HCT116 (cell line): ENCODE results near the gene FTO.

ENCODE experiments used
- EZH2 ChIP-seq: fragments of 200-600 bp; sonication (generic); IDR thresholded peaks from 2 replicates; pipeline ENCODE4 v1.6.1; 2017; ENCODE audit warnings: antibody characterized with exemption, mixed run types
- JUND ChIP-seq: IDR thresholded peaks from 2 replicates; pipeline ENCODE4 v1.6.1; 2012
- TF ChIP-seq, protein P1 (sequence below), 3 experiments: fragments of 200-600 bp in 1 of 3; sonication (generic) in 1 of 3; IDR thresholded peaks in 2 of 3; conservative IDR thresholded peaks in 1 of 3; 2 replicates each; pipeline ENCODE4 v1.5.1; 2012 to 2017; ENCODE audit warnings: low read depth in 2 of 3, low read length in 2 of 3, antibody characterized with exemption in 1 of 3, borderline replicate concordance in 1 of 3, control low read depth in 1 of 3, mild to moderate bottlenecking in 1 of 3, mixed read lengths in 1 of 3, mixed run types in 1 of 3, moderate library complexity in 1 of 3; ENCODE audit not compliant: insufficient read depth in 1 of 3

DNA sequence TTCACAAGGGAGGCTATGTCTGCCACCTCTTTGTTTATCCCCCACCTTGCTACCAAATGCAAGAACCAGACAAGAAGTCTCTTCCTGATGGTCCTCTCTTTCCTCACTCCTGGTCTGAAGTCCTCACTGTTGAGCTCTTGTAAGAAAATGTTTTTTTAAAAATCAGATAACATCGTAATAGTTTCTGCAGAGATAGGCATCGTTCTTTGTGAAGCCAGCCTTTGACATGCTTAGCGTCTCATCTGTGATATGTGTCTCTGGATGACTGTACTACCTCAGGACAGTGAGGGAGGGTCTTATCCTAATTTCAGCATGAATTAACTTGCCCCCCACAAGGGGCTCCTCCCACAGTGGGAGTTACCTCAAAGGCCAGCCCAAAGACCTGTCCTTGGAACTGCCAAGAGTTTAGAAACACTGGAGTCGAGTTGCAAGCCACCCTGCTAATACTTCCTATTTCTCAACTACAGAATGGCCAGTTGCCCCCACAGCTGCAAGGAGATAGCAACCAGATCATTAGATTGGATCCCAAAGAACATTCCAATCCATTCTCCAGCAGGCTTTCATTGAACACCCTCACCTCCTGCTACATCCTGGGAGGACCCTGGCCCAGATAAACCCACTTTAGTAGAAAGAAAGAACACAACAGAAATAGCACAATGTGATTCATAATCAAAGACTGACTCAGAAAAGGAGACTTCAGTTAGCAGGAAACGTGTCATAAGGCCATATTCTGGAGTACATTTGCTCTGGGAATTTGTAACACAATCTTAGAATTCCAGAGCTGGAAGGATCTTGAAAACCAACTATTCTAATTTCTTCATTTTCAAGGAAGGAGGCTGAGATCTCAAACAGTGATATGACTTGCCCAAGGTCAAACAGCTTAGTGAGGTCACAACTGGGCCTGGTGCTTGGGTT lies 431.7 kb downstream of the FTO start:
- TF ChIP-seq, protein P1, sequence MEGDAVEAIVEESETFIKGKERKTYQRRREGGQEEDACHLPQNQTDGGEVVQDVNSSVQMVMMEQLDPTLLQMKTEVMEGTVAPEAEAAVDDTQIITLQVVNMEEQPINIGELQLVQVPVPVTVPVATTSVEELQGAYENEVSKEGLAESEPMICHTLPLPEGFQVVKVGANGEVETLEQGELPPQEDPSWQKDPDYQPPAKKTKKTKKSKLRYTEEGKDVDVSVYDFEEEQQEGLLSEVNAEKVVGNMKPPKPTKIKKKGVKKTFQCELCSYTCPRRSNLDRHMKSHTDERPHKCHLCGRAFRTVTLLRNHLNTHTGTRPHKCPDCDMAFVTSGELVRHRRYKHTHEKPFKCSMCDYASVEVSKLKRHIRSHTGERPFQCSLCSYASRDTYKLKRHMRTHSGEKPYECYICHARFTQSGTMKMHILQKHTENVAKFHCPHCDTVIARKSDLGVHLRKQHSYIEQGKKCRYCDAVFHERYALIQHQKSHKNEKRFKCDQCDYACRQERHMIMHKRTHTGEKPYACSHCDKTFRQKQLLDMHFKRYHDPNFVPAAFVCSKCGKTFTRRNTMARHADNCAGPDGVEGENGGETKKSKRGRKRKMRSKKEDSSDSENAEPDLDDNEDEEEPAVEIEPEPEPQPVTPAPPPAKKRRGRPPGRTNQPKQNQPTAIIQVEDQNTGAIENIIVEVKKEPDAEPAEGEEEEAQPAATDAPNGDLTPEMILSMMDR (IDR thresholded peaks at IDR 0.05 in 2 of 3, conservative IDR thresholded peaks at IDR 0.05 in 1 of 3; ENCODE audit: borderline replicate concordance in 1 of 3, insufficient read depth in 1 of 3, low read depth in 2 of 3, low read length in 2 of 3): no peak
- TF ChIP-seq EZH2: no peak
- TF ChIP-seq JUND: no peak
